Stimulated activated CD8-positive, alpha-beta memory T cell treated with anti-CD3 and anti-CD28 coated beads, Interleukin-7, amount 100 ng/mL, for 1 hour (primary cell): ENCODE results near the gene PPM1A.

ENCODE experiments used
- DNase-seq, 2 donors: peaks; one replicate each; pipeline ENCODE4 v3.0.0-alpha.2; 2020; ENCODE audit warnings: low read depth in 2 of 2

The PPM1A gene

DNA sequence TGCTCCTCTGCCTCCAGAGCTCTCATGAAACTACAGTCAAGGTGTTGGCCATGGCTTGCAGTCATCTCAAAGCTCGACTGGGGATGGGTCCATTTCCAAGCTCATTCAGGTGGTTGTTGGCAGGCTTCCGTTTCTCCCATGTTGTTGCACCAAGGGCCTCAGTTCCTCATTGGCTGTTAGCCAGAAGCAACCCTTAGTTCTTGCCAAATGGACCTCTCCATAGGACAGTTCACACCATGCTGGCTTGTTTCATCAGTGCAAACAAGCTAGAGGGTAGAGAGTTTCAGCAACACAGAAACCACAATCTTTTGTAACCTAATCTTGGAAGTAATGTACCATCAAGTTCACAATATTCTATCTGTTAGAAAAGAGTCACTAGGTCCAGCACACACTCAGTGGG is 22.7 kb upstream of the PPM1A start:
- no peak for DNase-seq

DNA sequence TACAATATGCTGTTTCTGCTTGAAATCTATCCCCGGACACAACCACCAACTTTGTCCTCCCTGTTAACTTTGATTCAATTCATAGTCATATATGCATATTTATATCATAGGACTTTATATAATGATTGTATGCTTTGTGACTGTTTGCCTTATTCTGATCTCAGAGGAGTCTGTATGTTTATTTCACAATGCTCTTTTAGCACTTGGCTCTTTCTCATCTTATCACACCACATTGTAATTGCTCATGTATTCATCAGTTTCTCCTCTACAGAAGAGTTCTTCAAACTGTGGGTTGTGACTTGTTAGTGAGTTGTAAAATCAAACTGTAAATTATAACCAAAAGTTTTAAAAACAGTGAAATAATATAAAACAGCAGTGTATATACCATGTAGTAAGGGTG is 21.7 kb upstream of the PPM1A start:
- no peak for DNase-seq

DNA sequence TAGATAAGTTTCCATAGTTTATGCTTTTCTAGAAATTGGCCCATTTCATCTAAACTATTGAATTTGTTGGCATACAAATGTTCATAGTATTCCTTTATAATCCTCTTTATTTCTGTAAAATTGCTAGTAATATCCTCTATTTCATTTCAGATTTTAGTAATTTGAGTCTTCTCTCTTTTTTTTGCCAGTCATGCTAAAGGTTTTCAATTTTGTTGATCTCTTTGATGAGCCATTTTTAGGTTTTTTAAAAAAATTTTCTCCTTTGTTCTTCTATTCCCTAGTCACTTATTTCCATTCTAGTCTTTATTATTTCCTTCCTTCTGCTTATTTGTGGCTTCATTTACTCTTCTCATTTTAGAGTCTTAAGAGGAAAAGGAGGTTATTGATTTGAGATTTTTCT is 19.4 kb upstream of the PPM1A start:
- no peak for DNase-seq

DNA sequence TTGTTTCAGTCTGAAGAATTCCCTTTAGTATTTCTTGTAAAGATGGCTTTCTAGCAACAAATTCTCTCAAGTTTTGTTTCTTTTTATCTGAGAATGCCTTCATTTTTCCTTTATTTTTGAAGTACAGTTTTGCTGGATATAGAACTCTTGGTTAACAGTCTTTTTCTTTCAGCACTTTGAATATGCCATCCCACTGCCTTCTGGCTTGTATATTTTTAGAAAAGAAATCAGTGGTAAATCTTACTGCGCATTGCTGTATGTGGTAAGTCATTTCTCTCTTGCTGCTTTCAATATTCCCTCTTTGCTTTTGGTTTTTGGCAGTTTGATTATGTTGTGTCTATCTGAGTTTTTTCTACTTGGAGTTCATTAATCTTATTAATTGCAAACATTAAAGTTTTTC is 16.8 kb upstream of the PPM1A start:
- no peak for DNase-seq

DNA sequence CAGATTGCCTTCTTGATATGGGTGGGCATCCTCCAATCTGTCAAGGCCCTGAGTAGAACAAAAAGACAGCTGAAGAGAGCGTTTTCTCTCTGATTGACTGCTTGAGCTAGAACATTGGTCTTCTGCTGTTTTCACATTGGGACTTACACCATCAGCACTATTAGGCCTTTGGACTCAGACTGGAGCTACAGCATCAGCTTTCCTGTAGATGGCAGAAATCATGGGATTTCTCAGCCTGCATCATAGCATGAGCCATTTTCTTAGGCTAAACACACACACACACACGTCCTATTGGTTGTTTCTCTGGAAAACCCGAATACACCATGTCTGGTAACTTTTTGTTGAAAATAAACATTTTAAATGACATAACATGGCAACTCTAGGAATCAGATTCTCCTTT is 15.8 kb upstream of the PPM1A start:
- no peak for DNase-seq

DNA sequence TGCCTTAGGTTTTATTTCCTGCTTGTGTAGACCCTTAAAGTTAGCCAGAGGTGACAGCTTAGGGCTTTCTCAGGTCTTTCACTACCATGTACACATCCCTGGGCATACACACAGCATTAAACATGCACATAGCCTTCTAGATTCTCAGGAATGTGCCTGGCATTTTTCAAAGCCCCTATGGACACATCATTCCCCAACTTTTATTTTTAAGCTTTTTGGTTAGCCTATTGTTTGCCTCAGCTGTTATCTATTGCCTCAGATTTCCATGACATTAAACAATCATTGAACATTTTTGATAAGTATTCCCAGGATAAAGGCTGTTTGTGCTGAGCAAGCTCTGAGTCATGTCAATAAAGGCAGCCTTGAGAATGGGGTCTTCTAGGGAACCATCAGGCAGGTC is 15.1 kb upstream of the PPM1A start:
- DNase-seq = no peak

DNA sequence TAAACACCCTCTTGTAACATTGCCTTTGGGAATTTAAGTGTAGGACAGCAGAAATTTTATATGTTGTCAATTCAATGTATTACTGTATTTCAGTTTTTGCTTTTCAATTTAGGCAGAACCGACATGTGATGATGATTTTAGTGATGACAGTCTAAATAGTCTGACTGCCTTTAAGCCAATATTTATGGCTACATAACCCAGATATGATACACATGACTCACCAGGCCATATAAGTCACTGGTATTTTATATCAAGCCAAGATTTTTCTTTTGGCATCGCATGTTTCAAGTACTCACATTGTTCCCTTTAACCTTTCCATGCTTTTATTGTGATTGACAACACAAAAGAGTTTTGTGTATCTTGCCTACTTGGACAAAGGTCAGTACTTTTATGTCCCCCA is 13.6 kb upstream of the PPM1A start:
- DNase-seq = no peak

DNA sequence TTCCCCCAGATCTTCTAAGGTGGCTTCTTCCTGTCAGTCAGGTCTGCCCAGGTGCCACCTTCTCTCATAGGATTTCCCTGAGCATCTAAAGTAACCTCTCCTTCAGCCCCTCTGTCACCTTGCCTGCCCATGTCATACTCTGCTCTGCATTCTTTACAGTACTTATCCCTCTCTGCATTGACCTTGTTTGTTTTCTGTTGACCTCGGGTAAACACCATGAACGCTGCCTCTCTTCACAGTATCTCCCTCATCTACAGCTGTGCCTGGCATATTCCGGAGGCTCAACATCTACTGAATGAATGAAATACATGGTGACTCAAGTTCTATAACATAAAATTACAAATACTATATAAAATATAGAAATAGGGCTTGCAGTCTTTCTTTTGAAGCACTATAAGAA is 10.1 kb upstream of the PPM1A start:
- DNase-seq = no peak

DNA sequence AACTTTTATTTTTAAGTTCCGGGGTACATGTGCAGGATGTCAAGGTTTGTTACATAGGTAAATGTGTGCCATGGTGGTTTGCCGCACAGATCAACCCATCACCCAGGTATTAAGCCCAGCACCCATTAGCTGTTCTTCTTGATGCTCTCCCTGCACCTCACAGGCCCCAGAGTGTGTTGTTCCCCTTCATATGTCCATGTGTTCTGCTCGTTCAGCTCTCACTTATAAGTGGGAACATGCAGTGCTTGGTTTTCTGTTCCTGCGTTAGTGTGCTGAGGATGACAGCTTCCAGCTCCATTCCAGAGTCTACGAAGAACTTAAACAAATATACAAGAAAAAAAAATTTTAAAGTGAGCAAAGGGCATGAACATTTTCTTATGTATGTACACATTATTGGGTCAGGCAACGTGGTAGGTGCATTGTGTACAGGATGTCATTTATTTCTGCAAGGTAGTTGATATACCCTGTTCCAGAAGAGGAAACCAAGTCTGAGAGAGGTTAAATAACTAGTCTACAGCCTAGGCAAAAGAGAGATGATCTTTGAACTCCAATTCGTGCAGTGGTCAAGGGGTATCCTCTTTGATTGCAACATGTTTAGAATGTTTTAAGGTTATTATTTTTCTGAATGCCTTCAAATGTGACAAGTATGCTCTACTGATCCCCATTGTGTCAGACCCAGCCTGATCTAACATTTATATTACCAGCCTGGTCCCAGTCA is 8.7 kb upstream of the PPM1A start:
- no peak for DNase-seq

DNA sequence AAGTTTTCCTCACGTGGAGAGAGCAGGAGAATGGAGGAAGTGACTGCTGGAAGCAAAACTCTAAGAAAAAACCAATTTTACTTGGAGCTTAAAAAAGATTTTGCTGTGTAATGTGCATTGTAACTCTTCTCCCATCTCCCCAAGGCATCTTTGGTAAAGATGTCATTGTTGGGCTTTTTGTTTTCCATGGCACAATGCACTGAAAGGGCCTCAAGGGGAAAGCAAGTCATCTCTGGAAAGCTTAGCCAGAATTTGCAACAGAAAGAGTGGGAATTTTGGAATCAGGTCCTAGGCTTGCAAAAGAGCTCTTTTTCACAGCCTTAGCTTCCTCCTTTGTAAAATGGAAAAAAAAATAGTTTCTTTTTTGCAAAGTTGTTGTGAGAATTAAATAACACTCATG is 7.9 kb upstream of the PPM1A start:
- DNase-seq = no peak

DNA sequence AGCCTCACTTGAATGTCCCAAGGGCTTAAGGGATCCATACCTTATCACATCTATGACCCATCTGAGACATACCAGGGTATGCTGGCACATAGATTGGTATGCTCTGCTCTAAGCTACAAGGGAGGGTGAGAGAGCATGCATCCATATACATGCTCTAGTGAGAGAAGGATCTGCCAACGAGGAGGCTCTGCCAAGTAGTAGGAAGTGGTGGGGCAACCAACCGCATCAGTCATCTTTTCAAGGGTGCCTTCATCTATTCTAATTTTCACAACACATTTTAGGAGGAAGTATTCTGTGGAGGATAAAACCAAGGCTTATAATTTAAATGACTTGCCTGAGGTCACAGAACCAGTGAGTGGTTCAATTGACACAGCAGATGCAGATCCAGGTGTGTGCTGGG is 6.6 kb upstream of the PPM1A start:
- DNase-seq = no peak

DNA sequence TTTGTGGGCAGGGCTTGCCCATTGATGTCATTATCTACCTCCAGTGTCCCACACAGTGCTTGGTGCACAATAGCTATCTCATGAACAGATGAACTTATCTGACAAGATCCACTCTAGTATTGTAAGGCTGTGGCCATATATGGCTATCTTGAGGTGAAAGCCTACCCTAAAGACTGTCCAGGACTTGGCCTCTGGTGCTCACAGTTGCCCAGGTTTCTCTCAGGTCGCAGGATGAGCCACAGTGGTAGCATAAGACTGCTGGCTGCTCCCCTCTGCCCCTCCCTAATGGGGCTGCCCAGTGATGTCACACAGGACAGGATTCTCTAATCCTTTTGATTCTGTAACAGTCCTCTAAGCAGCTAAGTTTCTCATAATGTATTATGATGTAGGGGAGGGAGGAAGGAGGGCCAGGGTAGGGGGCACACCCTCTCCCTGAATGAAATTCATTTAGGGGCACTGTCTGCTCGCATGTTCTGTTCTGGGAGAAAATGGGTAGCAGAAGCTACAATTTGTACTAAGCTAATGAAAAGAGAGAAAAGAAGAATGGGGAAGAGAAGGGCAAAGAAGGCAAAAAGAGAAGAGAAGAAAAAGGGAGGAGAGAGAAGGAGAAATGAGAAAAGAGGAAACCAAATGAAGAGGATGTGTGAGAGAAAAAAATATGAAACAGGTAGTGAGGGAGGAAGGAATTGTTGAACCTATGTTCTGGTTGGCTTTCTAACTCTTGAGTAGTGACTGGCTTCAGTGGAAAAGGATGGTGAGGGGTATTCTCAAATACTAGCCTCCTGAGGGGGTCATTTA is 3.4 kb upstream of the PPM1A start:
- DNase-seq = no peak

DNA sequence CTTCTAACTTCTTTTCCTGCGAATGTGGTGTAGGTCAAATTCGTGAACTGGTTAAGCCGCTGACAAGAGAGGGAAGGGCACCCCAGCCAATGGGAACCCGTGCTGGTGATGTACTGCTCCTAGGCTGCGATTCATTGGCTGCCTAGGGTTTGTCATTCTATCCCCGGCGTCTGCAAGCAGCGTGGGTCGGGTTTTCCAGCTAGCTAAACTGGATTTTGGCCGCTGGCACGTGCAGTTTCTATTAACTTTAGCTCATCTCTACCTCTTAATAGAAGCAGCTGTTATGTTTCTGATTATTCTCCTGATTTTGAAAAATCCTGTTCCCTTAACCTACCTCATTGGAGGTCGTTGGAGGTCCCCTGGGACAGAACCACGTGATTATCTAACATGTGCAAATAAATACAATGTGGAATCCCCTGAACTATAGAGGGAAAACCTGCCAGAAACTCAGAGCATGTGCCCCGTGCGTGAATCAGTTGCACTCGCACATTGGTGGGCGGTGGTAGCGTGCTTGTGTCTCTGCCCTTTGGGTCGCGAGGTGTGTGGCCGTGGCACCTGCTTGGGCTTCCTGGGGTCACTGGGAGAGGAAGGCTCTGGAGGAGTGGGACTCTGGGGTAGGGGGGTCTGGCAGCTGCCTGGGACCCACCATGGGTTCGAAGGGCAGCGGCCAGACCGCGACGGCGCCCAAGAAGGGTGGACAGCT is 876 bp upstream of the PPM1A start:
- DNase-seq = peak; percentile 60 to 63

DNA sequence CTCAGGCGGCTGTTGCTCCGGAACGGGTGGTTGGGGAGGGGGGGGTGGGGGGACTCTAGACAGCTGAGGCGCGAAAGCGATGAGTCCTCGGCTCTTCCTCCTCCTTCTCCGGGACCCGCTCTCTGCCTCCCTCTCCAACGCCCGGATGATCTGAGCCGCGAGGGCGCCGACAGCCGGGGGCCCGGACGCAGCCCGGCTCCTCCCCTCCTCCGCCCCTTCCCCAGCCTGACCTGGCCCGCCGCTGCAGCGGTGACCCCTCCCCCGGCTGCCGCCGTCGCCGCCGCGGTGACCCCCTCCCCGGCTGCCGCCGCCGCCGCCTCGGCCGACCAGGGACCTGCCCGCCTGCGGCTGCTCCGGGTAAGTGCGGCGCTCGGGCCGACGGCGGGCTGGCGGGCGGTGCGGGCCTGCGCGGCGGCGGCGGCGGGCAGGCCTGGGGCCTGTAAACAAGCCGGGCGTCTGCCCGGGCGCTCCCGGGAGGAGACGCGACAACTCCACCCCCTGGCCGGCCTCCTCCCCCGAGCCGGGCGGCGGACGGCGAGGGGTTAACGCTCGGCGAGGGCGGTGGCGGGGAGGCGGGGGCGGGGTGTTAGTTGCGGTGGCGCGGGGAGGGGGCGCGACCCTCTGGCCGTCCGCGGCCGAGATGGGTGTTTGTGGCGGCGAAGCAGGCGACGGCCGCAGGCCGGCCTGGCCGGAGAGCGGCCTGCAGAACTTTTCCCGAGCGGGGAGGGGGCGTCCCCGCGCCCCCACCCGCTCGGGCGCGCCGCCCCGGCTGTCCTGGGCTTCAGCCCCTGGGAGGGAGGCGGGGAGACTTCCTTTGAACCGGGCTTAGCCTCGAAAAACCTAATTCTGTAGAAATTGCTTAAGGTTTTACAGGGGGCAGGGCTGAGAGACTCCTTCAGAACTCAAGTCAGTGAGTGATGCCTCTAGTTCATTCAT is 568 bp downstream of the PPM1A start:
- DNase-seq = peak; percentile 15 to 26

DNA sequence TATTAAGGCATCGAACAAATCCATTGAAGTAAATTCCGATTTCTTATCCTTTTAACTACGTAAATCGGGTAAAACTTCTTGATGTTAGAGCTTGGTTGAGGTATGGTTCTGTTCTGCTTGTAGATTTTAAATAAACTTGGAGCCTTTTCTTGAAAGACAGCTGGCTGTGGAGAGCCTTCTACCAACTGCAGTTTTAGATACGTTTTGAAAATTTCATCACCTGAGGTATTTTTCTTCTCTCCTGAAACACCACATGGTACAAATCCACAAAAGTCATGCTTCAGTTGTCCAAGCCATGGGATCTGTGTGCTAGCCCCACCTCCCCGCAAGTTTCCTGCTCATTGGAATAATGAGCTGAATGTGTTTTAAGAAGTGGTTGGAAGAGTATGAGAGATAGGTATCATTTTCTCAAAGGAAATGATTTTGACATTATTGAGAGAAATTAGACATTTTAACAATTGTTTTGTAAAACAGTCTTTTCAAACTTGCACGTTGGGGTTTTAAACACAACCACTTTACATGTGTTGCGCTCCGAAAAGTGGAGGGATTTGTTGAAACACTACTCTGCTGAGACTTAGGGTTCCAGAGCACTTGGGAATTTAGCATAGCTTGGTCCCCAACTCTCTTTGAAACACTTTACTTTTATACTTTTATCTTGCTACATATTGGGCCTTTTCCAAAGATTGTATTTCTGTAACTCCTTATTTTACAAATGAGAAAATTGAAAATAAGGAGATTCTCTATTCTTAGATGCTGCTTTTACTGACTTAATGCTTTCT is 1.4 kb downstream of the PPM1A start:
- DNase-seq = no peak

DNA sequence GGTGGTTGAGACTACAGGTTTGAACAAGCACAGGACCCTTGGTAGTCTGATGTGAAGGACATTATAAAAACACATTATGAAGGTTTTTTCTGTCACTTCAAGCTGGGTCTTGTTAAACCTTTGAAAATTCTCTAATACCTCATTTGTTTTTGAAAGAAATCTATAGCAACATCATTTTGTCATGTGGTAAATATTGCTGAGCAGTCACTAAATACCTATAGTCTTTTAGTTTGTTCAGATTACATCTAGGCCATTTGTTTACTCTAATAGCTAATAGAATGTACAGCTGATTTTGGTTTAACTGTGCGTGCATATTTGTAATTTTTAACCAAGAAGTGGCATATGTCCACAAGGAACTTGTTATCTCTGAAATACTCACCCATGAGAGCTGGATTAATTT is 2.9 kb downstream of the PPM1A start:
- no peak for DNase-seq

DNA sequence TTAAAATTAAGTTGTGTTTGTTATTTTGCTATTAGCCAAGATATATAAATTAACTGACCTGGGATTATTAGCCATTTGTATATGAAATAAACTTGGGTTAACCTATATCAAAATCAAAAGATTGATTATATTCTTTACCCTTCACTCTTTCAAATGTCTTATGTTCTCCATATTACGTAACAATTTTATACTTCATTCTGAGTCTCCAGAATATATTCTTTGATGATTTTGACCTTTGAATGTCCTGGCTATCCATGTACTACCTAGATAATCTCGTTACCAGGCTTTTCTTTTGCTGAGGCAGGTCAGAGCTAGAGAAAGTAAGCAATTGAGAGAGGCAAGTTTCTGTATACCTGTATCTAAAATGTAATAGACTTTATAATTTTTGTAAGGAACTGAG is 3.6 kb downstream of the PPM1A start:
- no peak for DNase-seq

DNA sequence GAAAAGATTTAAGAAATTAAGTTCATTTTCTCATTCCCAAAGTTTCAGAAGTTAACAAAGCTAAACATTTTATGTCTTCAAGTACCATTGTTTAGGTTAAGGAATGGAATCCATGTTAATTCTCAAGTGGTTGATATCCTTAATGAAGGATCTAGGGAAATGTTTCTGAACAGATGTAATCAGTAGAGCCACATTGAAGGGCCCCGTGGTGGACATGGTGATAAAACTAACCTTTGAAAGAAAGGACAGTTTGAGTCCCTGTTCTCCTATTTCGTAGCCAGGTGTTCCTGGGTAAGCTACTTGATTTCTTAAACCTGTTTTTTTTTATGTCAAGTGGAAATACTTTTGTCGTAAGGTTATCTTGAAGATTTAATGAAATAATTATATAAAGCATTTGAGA is 4.6 kb downstream of the PPM1A start:
- no peak for DNase-seq

DNA sequence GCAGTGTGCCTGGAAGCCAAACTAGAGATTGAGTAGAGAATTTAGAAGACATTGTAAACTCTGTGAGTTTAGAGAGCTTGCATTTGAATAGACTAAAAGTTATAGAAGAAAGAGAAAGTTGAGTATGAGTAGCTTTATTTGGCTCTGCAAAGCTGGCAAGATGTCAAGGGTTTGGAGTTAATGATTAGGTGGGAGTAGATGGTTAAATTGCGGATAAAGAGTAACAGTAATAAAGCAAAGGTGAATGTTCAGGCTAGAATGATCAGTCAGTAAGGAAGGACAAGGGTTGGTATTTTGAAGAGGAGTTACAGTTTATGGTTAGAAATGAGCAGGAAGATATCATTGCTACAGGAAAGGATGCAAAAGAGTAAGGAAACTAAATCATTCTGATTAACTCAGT is 5.2 kb downstream of the PPM1A start:
- DNase-seq = no peak

DNA sequence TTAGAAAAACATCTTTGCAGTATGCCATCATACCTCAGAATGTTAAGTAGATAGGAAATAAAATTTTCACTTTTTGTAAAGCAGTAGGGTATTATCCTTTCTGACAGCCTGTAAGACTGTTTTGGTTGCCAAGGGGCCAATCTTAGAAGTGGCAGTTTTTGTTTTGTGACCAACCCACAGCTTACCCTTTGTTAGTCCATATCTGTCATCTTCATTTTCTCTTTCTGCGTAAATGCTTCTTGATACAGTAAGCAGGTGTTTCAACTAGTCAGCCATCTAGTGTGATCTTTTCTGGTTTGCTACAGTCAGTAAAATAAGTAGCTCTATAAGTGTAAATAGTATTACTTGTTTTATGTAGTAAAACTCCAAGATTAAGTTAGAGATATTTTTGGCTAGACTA is 8.8 kb downstream of the PPM1A start:
- DNase-seq = no peak

DNA sequence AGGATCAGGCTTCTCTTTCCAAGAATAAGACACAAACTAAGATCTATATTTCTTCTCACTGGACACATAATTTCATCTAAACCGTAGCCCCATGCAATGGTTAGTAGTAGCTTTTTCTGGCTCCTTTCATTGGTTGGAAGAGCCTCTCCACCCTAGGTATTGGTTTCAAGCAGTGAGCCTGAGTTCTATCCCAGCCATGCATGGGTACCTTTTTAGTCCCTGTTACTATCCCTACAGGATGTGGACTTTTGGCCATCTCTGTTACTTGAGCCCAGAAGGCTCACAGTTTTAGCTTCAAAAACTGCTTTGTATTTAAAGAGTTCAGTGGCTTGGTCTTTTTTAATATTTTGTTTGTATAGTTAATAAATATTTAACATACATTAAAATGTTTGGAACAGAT is 16.1 kb downstream of the PPM1A start:
- no peak for DNase-seq
